Panc1 (cell line): Measurements from ENCODE around the gene GRID1. TPM values are rescaled to one million over a fixed set of nuclear protein-coding genes. Genes with fewer than 3 reads are reported as not detected.

Source experiments
- ATAC-seq: fragments of 200-7000 bp; cut with Tn5 transposase; 2 replicates; pipeline ENCODE4 v1.9.1; 2020; ENCODE audit warnings: mild to moderate bottlenecking, moderate library complexity
- BruUV-seq: library from RNA; stranded (reverse); fragments of 400-500 nt; replicated peaks from 2 replicates; lab custom pipeline; 2021; lab: Mats Ljungman, UMichigan
- CTCF ChIA-PET: fragments of 300-600 bp; sonication (Branson Sonifier 250); formaldehyde crosslinking; loops from one replicate; lab custom pipeline; 2022; ENCODE audit warnings: antibody characterized with exemption; lab: Charles Lee
- POLR2A ChIA-PET: fragments of 300-600 bp; sonication (Branson Sonifier 250); formaldehyde crosslinking; loops from one replicate; lab custom pipeline; 2022; ENCODE audit warnings: antibody characterized with exemption; lab: Charles Lee
- DNase-seq: peaks from one replicate; pipeline ENCODE4 v3.0.0-alpha.2; 2010; ENCODE audit warnings: low read depth, low spot score
- H3K27ac ChIP-seq: 2 replicates; pipeline ENCODE4 v1.5.1; 2011; ENCODE audit warnings: mild to moderate bottlenecking, low read length, inconsistent platforms
- H3K27me3 ChIP-seq: fragments of 200-500 bp; sonication (Bioruptor generic); 2 replicates; pipeline ENCODE4 v1.6.0; 2014; ENCODE audit warnings: low read length, inconsistent platforms; ENCODE audit not compliant: control insufficient read depth, insufficient read depth
- H3K36me3 ChIP-seq: fragments of 200-500 bp; sonication (Bioruptor generic); 2 replicates; pipeline ENCODE4 v1.5.1; 2014; ENCODE audit warnings: inconsistent platforms, mild to moderate bottlenecking, low read length, moderate library complexity; ENCODE audit not compliant: control insufficient read depth, insufficient read depth
- H3K4me1 ChIP-seq: 2 replicates; pipeline ENCODE4 v1.5.1; 2011; ENCODE audit warnings: inconsistent platforms, mild to moderate bottlenecking, low read length, moderate library complexity; ENCODE audit not compliant: control insufficient read depth, insufficient read depth
- H3K4me3 ChIP-seq, 2 experiments: 2 replicates each; pipeline ENCODE4 v1.5.1; 2011 to 2012; ENCODE audit warnings: low read depth in 2 of 2, low read length in 2 of 2, mild to moderate bottlenecking in 2 of 2, inconsistent platforms in 1 of 2, moderate library complexity in 1 of 2
- H3K9me3 ChIP-seq: fragments of 200-500 bp; sonication (Bioruptor generic); 2 replicates; pipeline ENCODE4 v1.5.1; 2014; ENCODE audit warnings: low read depth, mild to moderate bottlenecking, inconsistent platforms, low read length, moderate library complexity; ENCODE audit not compliant: control insufficient read depth, insufficient read depth
- CTCF ChIP-seq: fragments of 450-650 bp; IDR thresholded peaks from 2 replicates; pipeline ENCODE4 v1.5.1; 2017; ENCODE audit warnings: mild to moderate bottlenecking
- POLR2AphosphoS5 ChIP-seq: IDR thresholded peaks from 2 replicates; pipeline ENCODE4 v1.6.1; 2012; ENCODE audit warnings: mild to moderate bottlenecking, low read depth, low read length, moderate library complexity
- REST ChIP-seq, 2 experiments: IDR thresholded peaks; 2 replicates each; pipeline ENCODE4 v1.6.1; 2011 to 2012; ENCODE audit warnings: low read depth in 2 of 2, control low read depth in 1 of 2, low read length in 1 of 2, mild to moderate bottlenecking in 1 of 2, moderate library complexity in 1 of 2; ENCODE audit not compliant: insufficient read depth in 1 of 2
- SIN3A ChIP-seq: IDR thresholded peaks from 2 replicates; pipeline ENCODE4 v1.6.1; 2012; ENCODE audit warnings: low read depth, mild to moderate bottlenecking, low read length, moderate library complexity, borderline replicate concordance; ENCODE audit not compliant: insufficient read depth
- TCF7L2 ChIP-seq: IDR thresholded peaks from 2 replicates; pipeline ENCODE4 v1.6.1; 2011; ENCODE audit warnings: mild to moderate bottlenecking, low read depth, low read length, inconsistent platforms
- in situ Hi-C: cut with HindIII; loops from 2 replicates; pipeline ENCODE4 v1.10.0; 2016; ENCODE audit warnings: low sequenced_read_pairs, low pct_unique_long_range_greater_than_20kb
- intact Hi-C: fragments of 100-400 bp; cut with micrococcal nuclease; formaldehyde crosslinking; loops from one replicate; pipeline ENCODE4 v1.10.0; 2022; ENCODE audit not compliant: unreplicated experiment
- total RNA-seq: library from RNA; stranded (reverse); gene quantifications from one replicate; pipeline ENCODE4 v1.2.1, GENCODE V29; 2021; ENCODE audit not compliant: unreplicated experiment

GRID1 gene
- total RNA-seq, 1 experiment from 2014 or later = 2.3 TPM

- BruUV-seq = no TSS peak
- intact Hi-C loops = loop anchor here (10.0 kb wide), 3 partner anchors 197 to 1817 kb away; no protein-coding TSS in a partner anchor
- in situ Hi-C loops = no loop called here
Measured at GRCh38 chr10:86371691-86372090, 5.1 kb upstream of the GRID1 start.

GRCh38 chr10:86371116-86371515, 4.5 kb upstream of the GRID1 start:
- BruUV-seq = no TSS peak
- Histone ChIP-seq H3K4me3 (no peak overlapping the region), H3K27ac (no peak overlapping the region), H3K27me3 (peaks cover 4% of the 10 kb centered on the region; the same call in 1 of the 2 replicates), H3K9me3 (no peaks in the 10 kb centered on the region), H3K36me3 (no peaks in the 10 kb centered on the region), H3K4me1 (no peaks in the 10 kb centered on the region)
- in situ Hi-C loops = no loop called here
- intact Hi-C loops = loop anchor here (10.0 kb wide), 3 partner anchors 196 to 1816 kb away; no protein-coding TSS in a partner anchor
- ChIA-PET POLR2A (no interaction called here), CTCF (no interaction called here)
- DNase-seq = no peak
- TF ChIP-seq TCF7L2 (no peak), REST (IDR thresholded peaks at IDR 0.05; ENCODE audit: insufficient read depth in 1 of 2, low read depth in 2 of 2, low read length in 1 of 2) (no peak), SIN3A (no peak), CTCF (no peak), POLR2AphosphoS5 (no peak)
- no peak for ATAC-seq

More at GRCh38 chr10:86371691-86372090, 5.1 kb upstream of the GRID1 start:
- CTCF ChIA-PET = no interaction called here
- H3K27me3 ChIP-seq = peaks cover 4% of the 10 kb centered on the region; the same call in 1 of the 2 replicates
- H3K4me1 ChIP-seq = no peaks in the 10 kb centered on the region
- TF ChIP-seq REST (IDR thresholded peaks at IDR 0.05; ENCODE audit: insufficient read depth in 1 of 2, low read depth in 2 of 2, low read length in 1 of 2) (no peak), SIN3A (no peak), CTCF (no peak), POLR2AphosphoS5 (no peak), TCF7L2 (no peak)
- POLR2A ChIA-PET = no interaction called here
- no peak for DNase-seq
- H3K9me3 ChIP-seq = no peaks in the 10 kb centered on the region
- H3K36me3 ChIP-seq = no peaks in the 10 kb centered on the region
- no peak for ATAC-seq
- H3K27ac ChIP-seq = no peak overlapping the region
- no peak overlapping the region for H3K4me3 ChIP-seq
